ENCODE results near the gene RGS4.

Gene RGS4

GRCh38 chr1:163119707-163120106, 50.5 kb downstream of the RGS4 start:
- peaks cover 5% of the 10 kb centered on the region for H3K27me3 ChIP-seq (ENCODE audit: insufficient read depth, low read length, poor library complexity)
- TF ChIP-seq CTCF (IDR thresholded peaks at IDR 0.05; ENCODE audit: borderline replicate concordance, extremely low read depth, low read length, poor library complexity, severe bottlenecking) (no peak), EZH2 (IDR thresholded peaks at IDR 0.05; ENCODE audit: borderline replicate concordance, low read depth, low read length, severe bottlenecking) (no peak)
- no peaks in the 10 kb centered on the region for H3K79me2 ChIP-seq (ENCODE audit: insufficient read depth, low read length)
- H2AFZ ChIP-seq (ENCODE audit: low read depth, low read length): no peak overlapping the region
- no peaks in the 10 kb centered on the region for H3K36me3 ChIP-seq (ENCODE audit: insufficient read depth, low read length)
- H3K4me2 ChIP-seq (ENCODE audit: insufficient read depth, low read length): no peak overlapping the region
- ATAC-seq (ENCODE audit: insufficient read depth, low read depth) (no peak), DNase-seq (no peak)
- no peaks in the 10 kb centered on the region for H3K9me3 ChIP-seq (ENCODE audit: insufficient read depth, low read length, severe bottlenecking)
- H4K20me1 ChIP-seq (ENCODE audit: insufficient read depth, low read length): no peaks in the 10 kb centered on the region
- H3K9ac ChIP-seq (ENCODE audit: low read depth, low read length): no peak overlapping the region
- no peak overlapping the region for H3K27ac ChIP-seq (ENCODE audit: low read length)
- no peaks in the 10 kb centered on the region for H3K4me1 ChIP-seq (ENCODE audit: insufficient read depth, low read length)
- no peak overlapping the region for H3K4me3 ChIP-seq (ENCODE audit: low read depth in 1 of 2, low read length in 2 of 2)

GRCh38 chr1:163120372-163120771, 51.2 kb downstream of the RGS4 start:
- Histone ChIP-seq H3K27me3 (ENCODE audit: insufficient read depth, low read length, poor library complexity) (peaks cover 5% of the 10 kb centered on the region), H3K79me2 (ENCODE audit: insufficient read depth, low read length) (no peaks in the 10 kb centered on the region), H3K9ac (ENCODE audit: low read depth, low read length) (no peak overlapping the region), H3K4me2 (ENCODE audit: insufficient read depth, low read length) (no peak overlapping the region), H3K27ac (ENCODE audit: low read length) (no peak overlapping the region), H3K4me3 (ENCODE audit: low read depth in 1 of 2, low read length in 2 of 2) (no peak overlapping the region), H3K36me3 (ENCODE audit: insufficient read depth, low read length) (no peaks in the 10 kb centered on the region), H2AFZ (ENCODE audit: low read depth, low read length) (no peak overlapping the region), H3K4me1 (ENCODE audit: insufficient read depth, low read length) (no peaks in the 10 kb centered on the region), H3K9me3 (ENCODE audit: insufficient read depth, low read length, severe bottlenecking) (no peaks in the 10 kb centered on the region), H4K20me1 (ENCODE audit: insufficient read depth, low read length) (no peaks in the 10 kb centered on the region)
- ATAC-seq (ENCODE audit: insufficient read depth, low read depth) (no peak), DNase-seq (no peak)
- TF ChIP-seq CTCF (IDR thresholded peaks at IDR 0.05; ENCODE audit: borderline replicate concordance, extremely low read depth, low read length, poor library complexity, severe bottlenecking): no peak
- no peak for TF ChIP-seq EZH2 (IDR thresholded peaks at IDR 0.05; ENCODE audit: borderline replicate concordance, low read depth, low read length, severe bottlenecking)

- H3K36me3 ChIP-seq (ENCODE audit: insufficient read depth, low read length): no peaks in the 10 kb centered on the region
- no peak overlapping the region for H3K4me3 ChIP-seq (ENCODE audit: low read depth in 1 of 2, low read length in 2 of 2)
- TF ChIP-seq CTCF (IDR thresholded peaks at IDR 0.05; ENCODE audit: borderline replicate concordance, extremely low read depth, low read length, poor library complexity, severe bottlenecking) (no peak), EZH2 (IDR thresholded peaks at IDR 0.05; ENCODE audit: borderline replicate concordance, low read depth, low read length, severe bottlenecking) (no peak)
- no peaks in the 10 kb centered on the region for H3K79me2 ChIP-seq (ENCODE audit: insufficient read depth, low read length)
- no peak overlapping the region for H3K9ac ChIP-seq (ENCODE audit: low read depth, low read length)
- no peaks in the 10 kb centered on the region for H3K9me3 ChIP-seq (ENCODE audit: insufficient read depth, low read length, severe bottlenecking)
- H3K27me3 ChIP-seq (ENCODE audit: insufficient read depth, low read length, poor library complexity): peaks cover 5% of the 10 kb centered on the region
- no peak for ATAC-seq (ENCODE audit: insufficient read depth, low read depth)
- no peak for DNase-seq
- no peak overlapping the region for H3K27ac ChIP-seq (ENCODE audit: low read length)
- H3K4me1 ChIP-seq (ENCODE audit: insufficient read depth, low read length): no peaks in the 10 kb centered on the region
- H2AFZ ChIP-seq (ENCODE audit: low read depth, low read length): no peak overlapping the region
- H4K20me1 ChIP-seq (ENCODE audit: insufficient read depth, low read length): no peaks in the 10 kb centered on the region
- H3K4me2 ChIP-seq (ENCODE audit: insufficient read depth, low read length): no peak overlapping the region
Observed at GRCh38 chr1:163124812-163125211, 55.7 kb downstream of the RGS4 start.
